A673 (cell line): ENCODE data around the gene TOPBP1.

ENCODE experiments used
- EZH2 ChIP-seq: fragments of 200-600 bp; sonication (generic); IDR thresholded peaks from 2 replicates; pipeline ENCODE4 v1.6.1; 2017; ENCODE audit warnings: borderline replicate concordance, low read depth, mild to moderate bottlenecking, mixed read lengths, antibody characterized with exemption, low read length; ENCODE audit not compliant: poor library complexity, severe bottlenecking
- TF ChIP-seq, protein P1 (sequence below): fragments of 300-800, 200-600 bp; sonication (generic); conservative IDR thresholded peaks from 2 replicates; pipeline ENCODE4 v1.5.1; 2017; ENCODE audit warnings: low read depth, mild to moderate bottlenecking, antibody characterized with exemption, low read length, moderate library complexity, mixed read lengths

DNA sequence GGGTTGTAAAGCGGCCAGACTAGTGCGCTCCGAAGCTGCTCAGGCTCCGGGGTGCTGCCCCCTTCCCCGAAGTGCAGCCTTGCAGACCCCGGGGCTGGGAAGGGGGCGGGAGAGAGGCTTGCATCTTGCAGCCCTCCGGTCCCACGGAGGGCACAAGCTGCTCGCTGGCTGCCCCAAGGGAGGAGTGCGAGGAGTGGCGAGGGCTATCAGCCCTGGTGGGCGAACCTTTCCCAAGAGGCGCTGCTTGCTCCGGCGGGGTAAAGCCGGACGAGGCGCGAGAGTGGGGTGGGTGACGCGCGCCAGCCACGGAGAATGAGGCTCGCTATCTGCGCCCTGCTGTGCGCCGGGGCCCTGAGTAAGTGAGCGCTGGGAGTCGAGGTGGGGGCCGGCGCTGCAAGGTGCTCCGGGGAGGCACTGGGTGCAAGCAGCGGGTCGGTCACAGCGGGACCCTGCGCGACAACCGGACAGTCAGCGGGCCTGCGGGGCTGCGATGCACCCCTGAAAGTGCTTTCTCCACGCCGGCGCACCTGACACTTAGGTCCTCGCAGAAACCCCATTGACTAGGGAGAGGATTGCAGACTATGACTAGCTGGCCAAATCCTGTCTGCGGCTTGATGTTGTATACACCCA is 12.7 kb upstream of the TOPBP1 start:
- TF ChIP-seq, protein P1, sequence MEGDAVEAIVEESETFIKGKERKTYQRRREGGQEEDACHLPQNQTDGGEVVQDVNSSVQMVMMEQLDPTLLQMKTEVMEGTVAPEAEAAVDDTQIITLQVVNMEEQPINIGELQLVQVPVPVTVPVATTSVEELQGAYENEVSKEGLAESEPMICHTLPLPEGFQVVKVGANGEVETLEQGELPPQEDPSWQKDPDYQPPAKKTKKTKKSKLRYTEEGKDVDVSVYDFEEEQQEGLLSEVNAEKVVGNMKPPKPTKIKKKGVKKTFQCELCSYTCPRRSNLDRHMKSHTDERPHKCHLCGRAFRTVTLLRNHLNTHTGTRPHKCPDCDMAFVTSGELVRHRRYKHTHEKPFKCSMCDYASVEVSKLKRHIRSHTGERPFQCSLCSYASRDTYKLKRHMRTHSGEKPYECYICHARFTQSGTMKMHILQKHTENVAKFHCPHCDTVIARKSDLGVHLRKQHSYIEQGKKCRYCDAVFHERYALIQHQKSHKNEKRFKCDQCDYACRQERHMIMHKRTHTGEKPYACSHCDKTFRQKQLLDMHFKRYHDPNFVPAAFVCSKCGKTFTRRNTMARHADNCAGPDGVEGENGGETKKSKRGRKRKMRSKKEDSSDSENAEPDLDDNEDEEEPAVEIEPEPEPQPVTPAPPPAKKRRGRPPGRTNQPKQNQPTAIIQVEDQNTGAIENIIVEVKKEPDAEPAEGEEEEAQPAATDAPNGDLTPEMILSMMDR, result no peak
- TF ChIP-seq EZH2, result peak; percentile 64
